RWPE1 (cell line): ENCODE data around the gene THRB.
A peak's percentile ranks its signal among the peaks of the same experiment; 100 is the strongest.

Source experiments
- CTCF ChIA-PET: fragments of 350-600 bp; sonication (Branson Sonifier 250); formaldehyde crosslinking; extraction: SDS; loops from one replicate; lab custom pipeline; 2021; lab: Yijun Ruan, JAX
- POLR2A ChIA-PET: fragments of 400-600 bp; formaldehyde crosslinking; extraction: SDS; loops from one replicate; lab custom pipeline; 2020; ENCODE audit warnings: antibody characterized with exemption; ENCODE audit not compliant: low non-redundant PET; lab: Yijun Ruan, JAX
- DNase-seq: peaks from one replicate; pipeline ENCODE4 v3.0.0; 2012; ENCODE audit warnings: low spot score
- H3K27ac ChIP-seq: fragments of 450-650 bp; 2 replicates; pipeline ENCODE4 v1.5.1; 2017
- TF ChIP-seq, protein P1 (sequence below): fragments of 450-650 bp; conservative IDR thresholded peaks from 2 replicates; pipeline ENCODE4 v1.5.1; 2017; ENCODE audit warnings: low read depth, mild to moderate bottlenecking

The THRB gene

GRCh38 chr3:24270744-24271143 lies 223.9 kb downstream of the THRB start:
- TF ChIP-seq, protein P1, sequence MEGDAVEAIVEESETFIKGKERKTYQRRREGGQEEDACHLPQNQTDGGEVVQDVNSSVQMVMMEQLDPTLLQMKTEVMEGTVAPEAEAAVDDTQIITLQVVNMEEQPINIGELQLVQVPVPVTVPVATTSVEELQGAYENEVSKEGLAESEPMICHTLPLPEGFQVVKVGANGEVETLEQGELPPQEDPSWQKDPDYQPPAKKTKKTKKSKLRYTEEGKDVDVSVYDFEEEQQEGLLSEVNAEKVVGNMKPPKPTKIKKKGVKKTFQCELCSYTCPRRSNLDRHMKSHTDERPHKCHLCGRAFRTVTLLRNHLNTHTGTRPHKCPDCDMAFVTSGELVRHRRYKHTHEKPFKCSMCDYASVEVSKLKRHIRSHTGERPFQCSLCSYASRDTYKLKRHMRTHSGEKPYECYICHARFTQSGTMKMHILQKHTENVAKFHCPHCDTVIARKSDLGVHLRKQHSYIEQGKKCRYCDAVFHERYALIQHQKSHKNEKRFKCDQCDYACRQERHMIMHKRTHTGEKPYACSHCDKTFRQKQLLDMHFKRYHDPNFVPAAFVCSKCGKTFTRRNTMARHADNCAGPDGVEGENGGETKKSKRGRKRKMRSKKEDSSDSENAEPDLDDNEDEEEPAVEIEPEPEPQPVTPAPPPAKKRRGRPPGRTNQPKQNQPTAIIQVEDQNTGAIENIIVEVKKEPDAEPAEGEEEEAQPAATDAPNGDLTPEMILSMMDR: no peak
- ChIA-PET CTCF (no interaction called here), POLR2A (no interaction called here)
- no peak overlapping the region for H3K27ac ChIP-seq
- DNase-seq: no peak

DNA sequence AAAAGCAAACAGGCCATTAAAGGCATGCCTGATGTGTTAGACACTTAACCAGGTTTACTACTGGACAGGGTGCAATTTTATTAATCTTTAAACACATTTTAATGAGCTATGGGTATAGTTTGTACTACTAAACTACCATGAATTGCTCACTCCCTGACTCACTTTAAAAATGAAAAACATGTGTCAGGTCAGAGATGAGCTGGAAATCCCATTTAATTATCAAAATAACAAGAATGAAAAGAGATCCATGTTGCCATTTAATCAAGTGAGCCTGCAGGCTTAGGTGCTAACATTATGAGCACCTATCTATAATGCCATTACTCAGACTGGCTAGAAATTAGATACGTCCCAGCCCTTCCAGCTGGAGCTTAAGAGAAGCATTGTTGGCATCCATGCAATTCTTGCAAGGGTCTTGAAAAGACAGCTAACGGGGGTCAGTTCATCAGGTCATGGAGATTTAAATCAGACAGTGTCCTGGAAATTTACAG lies 224.4 kb downstream of the THRB start:
- CTCF ChIA-PET: interaction anchor here (0.6 kb wide), 2 partner anchors 158 to 418 kb away, joined by 3 read pairs; no protein-coding TSS in a partner anchor
- POLR2A ChIA-PET: no interaction called here
- H3K27ac ChIP-seq: no peak overlapping the region
- DNase-seq: no peak
- TF ChIP-seq, protein P1: no peak

DNA sequence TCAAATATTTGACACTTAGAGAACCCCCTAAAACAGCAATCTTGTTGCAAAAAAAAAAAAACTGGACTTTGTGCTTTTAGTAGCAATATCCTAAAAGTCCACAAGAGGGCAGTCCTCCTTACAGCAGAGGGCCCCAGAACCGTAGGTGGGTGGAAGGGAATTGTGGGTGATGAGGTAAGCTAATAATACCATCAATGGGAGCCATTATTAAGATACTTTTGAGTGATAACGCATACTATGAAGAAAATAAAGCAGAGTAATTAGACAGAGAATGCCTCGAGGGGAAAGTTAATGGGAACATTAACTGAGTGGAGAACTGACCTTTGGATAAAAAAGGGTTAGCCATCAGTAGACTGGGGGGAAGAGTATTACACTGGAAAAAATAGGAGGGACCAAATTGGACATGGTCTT lies 229.9 kb downstream of the THRB start:
- peak; percentile 32 for DNase-seq
- ChIA-PET CTCF (interaction anchor here (0.5 to 0.8 kb wide), 6 partner anchors 96 to 672 kb away, joined by 3 to 4 read pairs (median 4); no protein-coding TSS in a partner anchor), POLR2A (no interaction called here)
- TF ChIP-seq, protein P1: peak; percentile 82
- H3K27ac ChIP-seq: no peak overlapping the region

DNA sequence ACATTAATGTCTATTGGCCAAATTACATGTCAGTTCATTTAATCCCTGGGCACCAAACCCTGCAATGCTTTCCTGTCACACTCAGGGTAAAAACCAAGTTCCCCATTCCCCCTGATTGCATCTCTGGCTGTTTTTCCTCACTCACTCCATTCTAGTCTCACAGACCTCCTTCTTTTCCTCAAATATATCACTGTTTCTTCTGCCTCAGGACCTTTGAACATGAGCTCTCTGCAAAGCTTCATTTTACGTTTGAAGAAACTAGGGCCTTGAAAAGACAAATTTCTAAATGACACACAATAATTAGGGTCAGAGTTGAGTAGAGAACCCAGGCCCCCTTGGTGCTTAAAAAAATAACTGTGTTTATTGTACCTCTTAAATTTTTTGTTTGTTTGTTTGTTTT lies 230.6 kb downstream of the THRB start:
- ChIA-PET POLR2A (no interaction called here), CTCF (interaction anchor here (0.6 to 0.7 kb wide), 3 partner anchors 236 to 420 kb away, joined by 3 to 4 read pairs (median 3); no protein-coding TSS in a partner anchor)
- no peak for DNase-seq

DNA sequence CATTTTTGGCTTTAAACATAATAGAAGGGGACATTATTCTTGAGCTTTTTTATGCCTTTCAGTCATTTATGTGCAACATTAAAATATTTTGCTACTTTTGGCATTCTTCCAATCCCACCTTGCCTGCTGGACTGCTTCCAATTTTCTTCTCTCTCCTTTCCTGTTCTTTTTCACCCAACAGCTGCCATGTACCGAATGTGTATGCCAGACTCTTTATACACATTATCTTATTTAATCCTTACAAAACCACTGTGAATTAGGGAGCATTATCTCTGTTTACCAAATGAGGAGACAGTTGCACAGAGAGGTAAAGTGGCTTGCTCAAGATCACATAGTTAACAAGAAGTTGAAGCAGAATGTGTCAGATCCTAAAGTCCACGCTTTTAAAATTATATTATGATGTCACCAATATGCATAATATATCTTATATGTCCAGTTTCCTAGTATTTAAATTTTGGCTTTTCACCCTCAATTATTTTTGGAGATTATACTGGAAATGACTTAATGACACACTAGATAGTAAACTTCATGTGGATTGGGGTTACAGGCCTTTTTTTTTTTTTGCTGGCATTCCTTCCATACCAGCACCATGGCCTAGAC lies 231.5 kb downstream of the THRB start:
- ChIA-PET POLR2A (no interaction called here), CTCF (interaction anchor here (0.6 to 0.7 kb wide), 3 partner anchors 108 to 295 kb away, joined by 3 to 8 read pairs (median 3); no protein-coding TSS in a partner anchor)
- no peak for DNase-seq
- H3K27ac ChIP-seq: no peak overlapping the region
- TF ChIP-seq, protein P1: no peak

More for the DNA sequence above, 230.6 kb downstream of the THRB start:
- TF ChIP-seq, protein P1: no peak
- H3K27ac ChIP-seq: no peak overlapping the region

- POLR2A ChIA-PET: no interaction called here
These were observed 233.1 kb downstream of the THRB start for GRCh38 chr3:24261521-24261920.

More at GRCh38 chr3:24261521-24261920, 233.1 kb downstream of the THRB start:
- CTCF ChIA-PET: interaction anchor here (1.1 kb wide), 1 partner anchor 422 kb away, joined by 3 read pairs; no protein-coding TSS in a partner anchor
- no peak for DNase-seq
- H3K27ac ChIP-seq: no peak overlapping the region
- TF ChIP-seq, protein P1: no peak
